Right atrium auricular region (tissue), 2 donors: Measurements from ENCODE around the gene IGF2R. TPM values are rescaled to one million over a fixed set of nuclear protein-coding genes. Genes with fewer than 3 reads are reported as not detected.
A peak's percentile ranks its signal among the peaks of the same experiment; 100 is the strongest.

Experiments used
- DNase-seq: peaks from one replicate; pipeline ENCODE4 v3.0.0-alpha.2; 2019; ENCODE audit warnings: low spot score
- H3K27ac ChIP-seq, 2 donors: fragments of 200-600 bp; sonication (generic); 1 replicate in 1 of 2; 2 replicates in 1 of 2; pipeline ENCODE4 v1.5.1; 2016 to 2019
- H3K27me3 ChIP-seq, 2 donors: fragments of 200-600 bp; sonication (generic); one replicate each; pipeline versions ENCODE4 v1.5.1 to v1.6.0; 2017 to 2019
- H3K36me3 ChIP-seq: fragments of 200-600 bp; sonication (generic); one replicate; pipeline ENCODE4 v1.5.1; 2016
- H3K4me1 ChIP-seq, 2 donors: fragments of 200-600 bp; sonication (generic); one replicate each; pipeline versions ENCODE4 v1.5.1 to v1.6.0; 2017 to 2019
- H3K4me3 ChIP-seq, 2 donors: fragments of 200-600 bp; sonication (generic); 1 replicate in 1 of 2; 2 replicates in 1 of 2; pipeline ENCODE4 v1.5.1; 2017 to 2019; ENCODE audit warnings: mild to moderate bottlenecking in 1 of 2, moderate library complexity in 1 of 2
- H3K9me3 ChIP-seq, 2 donors: fragments of 200-600 bp; sonication (generic); one replicate each; pipeline ENCODE4 v1.5.1; 2019
- total RNA-seq, 2 donors: library from RNA; depleted of rRNA; stranded (reverse); fragments of >200 nt; gene quantifications; one replicate each; pipeline ENCODE4 v1.1.0, GENCODE V29; 2016
- TF ChIP-seq, protein P1 (sequence below), 2 donors: fragments of 200-600 bp; sonication (generic); IDR thresholded peaks; one replicate each; pipeline ENCODE4 v1.5.1; 2019; ENCODE audit warnings: antibody characterized with exemption in 2 of 2

IGF2R gene
- total RNA-seq, 2 donors from 2014 or later: 47.9 to 48.9 TPM

DNA sequence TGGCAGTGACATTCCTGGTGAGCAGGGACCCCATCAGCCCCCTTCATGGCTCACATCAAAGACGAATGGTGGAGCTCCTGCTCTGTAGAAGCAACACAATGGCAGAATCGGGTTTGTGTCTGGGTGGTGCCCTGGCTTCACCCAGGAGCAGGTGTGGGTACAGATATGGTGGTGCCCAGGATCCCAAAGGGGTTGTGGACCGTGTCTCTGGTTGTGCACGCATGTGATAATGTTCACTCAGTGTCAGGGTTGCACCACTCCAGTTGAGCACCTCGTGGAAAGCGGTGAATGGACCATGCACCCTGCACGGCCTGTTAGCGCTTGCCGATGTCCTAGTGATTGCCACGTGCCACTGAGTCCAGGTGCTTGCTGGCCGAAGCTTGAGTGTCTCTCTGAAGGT is 63.0 kb downstream of the IGF2R start:
- Histone ChIP-seq H3K27ac (no peak overlapping the region), H3K9me3 (no peaks in the 10 kb centered on the region), H3K4me1 (peaks cover 0 to 31% of the 10 kb centered on the region in 2 donors), H3K36me3 (peaks cover 30% of the 10 kb centered on the region), H3K4me3 (no peak overlapping the region), H3K27me3 (no peaks in the 10 kb centered on the region)
- no peak for DNase-seq
- TF ChIP-seq, protein P1, sequence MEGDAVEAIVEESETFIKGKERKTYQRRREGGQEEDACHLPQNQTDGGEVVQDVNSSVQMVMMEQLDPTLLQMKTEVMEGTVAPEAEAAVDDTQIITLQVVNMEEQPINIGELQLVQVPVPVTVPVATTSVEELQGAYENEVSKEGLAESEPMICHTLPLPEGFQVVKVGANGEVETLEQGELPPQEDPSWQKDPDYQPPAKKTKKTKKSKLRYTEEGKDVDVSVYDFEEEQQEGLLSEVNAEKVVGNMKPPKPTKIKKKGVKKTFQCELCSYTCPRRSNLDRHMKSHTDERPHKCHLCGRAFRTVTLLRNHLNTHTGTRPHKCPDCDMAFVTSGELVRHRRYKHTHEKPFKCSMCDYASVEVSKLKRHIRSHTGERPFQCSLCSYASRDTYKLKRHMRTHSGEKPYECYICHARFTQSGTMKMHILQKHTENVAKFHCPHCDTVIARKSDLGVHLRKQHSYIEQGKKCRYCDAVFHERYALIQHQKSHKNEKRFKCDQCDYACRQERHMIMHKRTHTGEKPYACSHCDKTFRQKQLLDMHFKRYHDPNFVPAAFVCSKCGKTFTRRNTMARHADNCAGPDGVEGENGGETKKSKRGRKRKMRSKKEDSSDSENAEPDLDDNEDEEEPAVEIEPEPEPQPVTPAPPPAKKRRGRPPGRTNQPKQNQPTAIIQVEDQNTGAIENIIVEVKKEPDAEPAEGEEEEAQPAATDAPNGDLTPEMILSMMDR (IDR thresholded peaks at IDR 0.05): no peak

DNA sequence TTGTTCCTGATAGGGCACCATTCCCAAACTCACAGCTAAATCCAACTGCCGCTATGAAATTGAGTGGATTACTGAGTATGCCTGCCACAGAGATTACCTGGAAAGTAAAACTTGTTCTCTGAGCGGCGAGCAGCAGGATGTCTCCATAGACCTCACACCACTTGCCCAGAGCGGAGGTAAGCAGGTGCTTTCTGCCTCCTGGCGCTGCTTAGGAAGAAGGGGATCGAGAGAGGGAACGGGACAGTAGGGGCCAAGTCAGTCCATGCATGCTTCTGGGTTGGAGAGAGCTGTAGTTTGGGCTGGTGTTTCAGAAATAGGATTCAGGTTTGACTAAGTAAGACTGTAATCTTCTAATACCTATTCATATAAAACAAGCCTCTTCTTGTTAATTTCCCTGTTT is 63.7 kb downstream of the IGF2R start:
- Histone ChIP-seq H3K27ac (no peak overlapping the region), H3K36me3 (peaks cover 23% of the 10 kb centered on the region), H3K4me1 (peaks cover 0 to 37% of the 10 kb centered on the region in 2 donors), H3K4me3 (no peak overlapping the region), H3K27me3 (no peaks in the 10 kb centered on the region), H3K9me3 (no peaks in the 10 kb centered on the region)
- TF ChIP-seq, protein P1 (IDR thresholded peaks at IDR 0.05): no peak
- DNase-seq: no peak

DNA sequence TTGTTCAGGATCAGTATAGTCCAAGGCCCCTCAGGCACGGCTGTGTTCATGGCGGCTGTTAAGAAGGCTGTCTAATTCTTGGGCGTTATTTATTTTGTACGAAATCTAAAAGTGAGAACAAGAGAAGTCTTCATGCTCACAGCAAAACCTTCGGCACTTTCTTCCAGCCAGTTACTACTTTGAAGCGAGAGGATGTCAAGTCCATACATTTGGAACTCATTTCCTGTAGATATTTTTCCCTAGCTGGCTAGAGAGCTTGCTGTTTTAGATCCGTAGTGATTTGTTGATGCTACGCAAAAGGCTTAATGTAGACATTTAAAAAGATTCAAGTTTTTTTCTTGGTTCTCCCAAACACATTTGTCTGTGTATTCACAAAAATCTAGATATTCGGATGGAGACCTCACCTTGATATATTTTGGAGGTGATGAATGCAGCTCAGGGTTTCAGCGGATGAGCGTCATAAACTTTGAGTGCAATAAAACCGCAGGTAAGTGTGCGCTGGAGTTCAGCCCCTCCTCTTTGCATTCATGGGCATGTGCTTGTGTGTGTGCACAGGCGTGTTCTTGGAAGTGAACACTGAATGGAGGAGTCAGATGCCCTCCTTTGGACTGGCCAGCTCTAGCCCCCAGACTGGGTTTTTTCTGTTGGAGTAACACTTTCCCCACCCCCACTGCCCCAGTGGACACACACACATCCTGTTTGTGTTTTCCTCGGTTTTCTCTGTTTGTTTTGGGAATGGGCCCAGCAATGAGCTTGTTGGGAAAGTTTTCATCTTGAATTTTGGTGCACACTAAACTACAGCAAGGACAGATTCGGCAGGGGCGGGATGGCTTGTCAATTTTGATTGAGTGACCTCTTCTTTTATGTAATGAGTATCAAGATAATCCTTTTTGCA is 65.4 kb downstream of the IGF2R start:
- peaks cover 22% of the 10 kb centered on the region for H3K36me3 ChIP-seq
- no peak for DNase-seq
- H3K4me3 ChIP-seq: no peak overlapping the region
- TF ChIP-seq, protein P1 (IDR thresholded peaks at IDR 0.05): no peak
- no peak overlapping the region for H3K27ac ChIP-seq
- peaks cover 0 to 38% of the 10 kb centered on the region in 2 donors for H3K4me1 ChIP-seq
- no peaks in the 10 kb centered on the region for H3K27me3 ChIP-seq
- H3K9me3 ChIP-seq: no peaks in the 10 kb centered on the region

DNA sequence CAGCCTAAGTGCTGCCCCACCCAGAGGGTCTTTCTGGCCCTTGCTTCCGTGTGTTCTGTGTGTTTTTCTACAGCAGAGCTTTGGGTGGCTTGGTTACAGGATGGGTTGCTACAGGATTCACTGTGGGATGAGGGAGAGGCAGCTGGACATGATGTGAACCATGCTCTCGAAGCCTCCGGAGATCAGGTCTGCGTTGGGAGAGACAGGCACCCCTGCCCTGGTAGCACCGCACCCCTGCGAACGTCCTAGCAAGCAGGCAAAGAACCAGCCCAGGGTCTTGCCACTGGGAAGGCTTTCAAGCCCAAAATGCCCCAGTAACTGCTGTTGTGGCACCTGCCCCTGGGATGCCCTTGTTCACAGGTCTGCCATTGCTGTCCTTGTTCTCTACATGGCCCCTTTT is 66.4 kb downstream of the IGF2R start:
- no peak for DNase-seq

DNA sequence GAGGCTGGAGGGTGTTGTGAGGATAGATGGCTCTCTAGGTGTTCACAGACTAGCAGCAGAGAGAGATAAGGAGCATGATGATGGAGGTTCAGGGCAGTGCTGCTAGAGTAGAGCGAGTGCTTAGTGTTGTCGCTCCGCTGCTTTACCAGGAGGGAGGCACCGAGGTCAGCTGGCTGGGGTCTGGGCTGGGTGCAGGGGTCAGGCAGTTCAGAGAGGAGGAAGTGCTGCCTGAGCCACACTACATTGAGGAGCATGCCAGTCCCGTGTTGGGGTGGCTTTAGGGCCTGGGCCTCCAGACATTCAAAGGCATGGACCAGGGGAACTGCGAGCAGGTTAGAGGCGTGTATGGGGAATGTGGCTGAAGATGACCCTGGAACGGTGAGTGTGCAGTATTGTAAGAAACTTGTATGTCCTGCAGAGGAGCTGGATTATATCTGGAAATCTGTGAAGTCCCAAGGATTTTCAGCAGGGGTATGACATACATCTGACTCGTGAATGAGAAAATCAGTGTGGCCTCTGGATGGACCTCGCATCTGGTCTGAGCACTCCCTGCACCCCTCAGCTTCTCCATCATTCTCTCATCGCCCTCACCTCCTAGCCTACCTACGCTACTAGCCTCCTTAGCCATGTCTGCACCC is 66.9 kb downstream of the IGF2R start:
- TF ChIP-seq, protein P1 (IDR thresholded peaks at IDR 0.05): no peak
- peaks cover 0 to 23% of the 10 kb centered on the region in 2 donors for H3K4me1 ChIP-seq
- no peak for DNase-seq
- H3K27me3 ChIP-seq: no peaks in the 10 kb centered on the region
- H3K9me3 ChIP-seq: no peaks in the 10 kb centered on the region
- H3K27ac ChIP-seq: peak overlapping the region; percentile 3 to 63
- H3K36me3 ChIP-seq: peaks cover 28% of the 10 kb centered on the region
- no peak overlapping the region for H3K4me3 ChIP-seq

More for the DNA sequence above, 66.4 kb downstream of the IGF2R start:
- peak overlapping the region in 1 of 2 donors; percentile 3 for H3K27ac ChIP-seq
- H3K4me3 ChIP-seq: no peak overlapping the region
- no peaks in the 10 kb centered on the region for H3K27me3 ChIP-seq
- no peaks in the 10 kb centered on the region for H3K9me3 ChIP-seq
- TF ChIP-seq, protein P1 (IDR thresholded peaks at IDR 0.05): no peak
- H3K36me3 ChIP-seq: peaks cover 22% of the 10 kb centered on the region
- peaks cover 0 to 29% of the 10 kb centered on the region in 2 donors for H3K4me1 ChIP-seq
